ENCODE results near the gene MYD88. TPM values are rescaled to one million over a fixed set of nuclear protein-coding genes. Genes with fewer than 3 reads are reported as not detected.

MYD88 gene
- polyA plus RNA-seq, 3 donors = 27.9 to 30.0 (median 28.8) TPM

- DNase-seq (ENCODE audit: low read depth in 3 of 3, low spot score in 2 of 3) = no peak
Observed at GRCh38 chr3:38139652-38140051, 1.2 kb downstream of the MYD88 start.

GRCh38 chr3:38140326-38141172 lies 2.1 kb downstream of the MYD88 start:
- DNase-seq (ENCODE audit: low read depth in 3 of 3, low spot score in 2 of 3) = no peak

- no peak for DNase-seq (ENCODE audit: low read depth in 3 of 3, low spot score in 2 of 3)
Observed at GRCh38 chr3:38141173-38141951, 2.9 kb downstream of the MYD88 start.

- no peak for DNase-seq (ENCODE audit: low read depth in 3 of 3, low spot score in 2 of 3)
Observed at GRCh38 chr3:38141952-38142273, 3.5 kb downstream of the MYD88 start.

- no peak for DNase-seq (ENCODE audit: low read depth in 3 of 3, low spot score in 2 of 3)
Observed at GRCh38 chr3:38142959-38143358, 4.5 kb downstream of the MYD88 start.

GRCh38 chr3:38143511-38143910 lies 5.0 kb downstream of the MYD88 start:
- DNase-seq (ENCODE audit: low read depth in 3 of 3, low spot score in 2 of 3) = no peak

GRCh38 chr3:38146504-38146903 lies 8.0 kb downstream of the MYD88 start:
- no peak for DNase-seq (ENCODE audit: low read depth in 3 of 3, low spot score in 2 of 3)

GRCh38 chr3:38147421-38147820 lies 9.0 kb downstream of the MYD88 start:
- no peak for DNase-seq (ENCODE audit: low read depth in 3 of 3, low spot score in 2 of 3)

- DNase-seq (ENCODE audit: low read depth in 3 of 3, low spot score in 2 of 3) = no peak
Observed at GRCh38 chr3:38148311-38148882, 9.9 kb downstream of the MYD88 start.

GRCh38 chr3:38149708-38150107 lies 11.2 kb downstream of the MYD88 start:
- no peak for DNase-seq (ENCODE audit: low read depth in 3 of 3, low spot score in 2 of 3)

- no peak for DNase-seq (ENCODE audit: low read depth in 3 of 3, low spot score in 2 of 3)
Observed at GRCh38 chr3:38150780-38151528, 12.5 kb downstream of the MYD88 start.

GRCh38 chr3:38151667-38152265 lies 13.3 kb downstream of the MYD88 start:
- no peak for DNase-seq (ENCODE audit: low read depth in 3 of 3, low spot score in 2 of 3)

- no peak for DNase-seq (ENCODE audit: low read depth in 3 of 3, low spot score in 2 of 3)
Observed at GRCh38 chr3:38152609-38153008, 14.1 kb downstream of the MYD88 start.

GRCh38 chr3:38153221-38153620 lies 14.8 kb downstream of the MYD88 start:
- DNase-seq (ENCODE audit: low read depth in 3 of 3, low spot score in 2 of 3) = no peak

GRCh38 chr3:38154033-38154494 lies 15.6 kb downstream of the MYD88 start:
- DNase-seq (ENCODE audit: low read depth in 3 of 3, low spot score in 2 of 3) = no peak

- no peak for DNase-seq (ENCODE audit: low read depth in 3 of 3, low spot score in 2 of 3)
Observed at GRCh38 chr3:38154625-38155255, 16.3 kb downstream of the MYD88 start.

- DNase-seq (ENCODE audit: low read depth in 3 of 3, low spot score in 2 of 3) = no peak
Observed at GRCh38 chr3:38155825-38156224, 17.4 kb downstream of the MYD88 start.

- no peak for DNase-seq (ENCODE audit: low read depth in 3 of 3, low spot score in 2 of 3)
Observed at GRCh38 chr3:38157117-38157516, 18.7 kb downstream of the MYD88 start.

- DNase-seq (ENCODE audit: low read depth in 3 of 3, low spot score in 2 of 3) = no peak
Observed at GRCh38 chr3:38157595-38157994, 19.1 kb downstream of the MYD88 start.

GRCh38 chr3:38158472-38158871 lies 20.0 kb downstream of the MYD88 start:
- DNase-seq (ENCODE audit: low read depth in 3 of 3, low spot score in 2 of 3) = no peak
